HG02885 (cell line): ENCODE results near the gene BABAM2.

Experiments
- ATAC-seq: cut with Tn5 transposase; IDR thresholded peaks from one replicate; pipeline ENCODE4 v1.9.1; 2021; ENCODE audit warnings: mild to moderate bottlenecking; ENCODE audit not compliant: unreplicated experiment, poor library complexity

The BABAM2 gene

DNA sequence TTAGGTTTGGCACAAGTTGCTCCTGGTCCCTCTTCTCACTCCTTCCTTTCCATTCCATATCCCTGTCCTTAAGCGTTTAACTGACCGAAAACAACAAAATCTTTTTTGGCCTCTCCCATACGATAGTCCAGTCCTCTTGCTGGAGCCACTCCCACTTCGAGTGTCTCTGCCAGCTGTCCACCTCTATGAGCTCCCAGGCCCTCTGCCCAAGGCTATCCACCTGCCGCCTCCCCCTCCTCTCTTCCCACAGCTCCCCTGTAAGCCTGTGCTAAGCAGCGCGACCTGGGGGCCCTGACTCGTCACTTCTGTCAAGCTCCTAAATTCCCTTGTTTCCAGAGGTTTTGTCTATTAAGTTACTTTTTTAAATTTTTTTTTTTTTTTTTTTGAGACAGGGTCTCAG, 455.1 kb downstream of the BABAM2 start:
- ATAC-seq = no peak

DNA sequence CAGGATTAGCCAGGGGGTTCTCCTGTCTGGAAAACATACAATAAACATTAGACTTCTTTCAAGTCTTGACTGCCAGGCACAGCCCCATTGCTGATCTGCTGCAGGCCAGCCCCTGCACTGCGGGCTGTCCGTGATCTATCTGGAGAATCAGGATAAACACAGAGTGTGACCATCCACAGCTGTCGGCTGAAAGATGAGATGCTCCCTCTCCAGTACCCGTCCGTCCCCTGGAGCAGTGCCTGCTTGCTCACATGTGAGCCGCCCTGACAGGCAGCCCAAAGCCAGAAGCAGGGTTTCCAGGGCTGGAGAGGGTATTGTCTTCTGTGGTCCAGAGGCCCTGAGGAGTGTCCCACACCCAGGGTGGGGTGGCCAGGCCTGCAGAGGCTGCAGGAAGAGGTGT, 456.1 kb downstream of the BABAM2 start:
- ATAC-seq = no peak

DNA sequence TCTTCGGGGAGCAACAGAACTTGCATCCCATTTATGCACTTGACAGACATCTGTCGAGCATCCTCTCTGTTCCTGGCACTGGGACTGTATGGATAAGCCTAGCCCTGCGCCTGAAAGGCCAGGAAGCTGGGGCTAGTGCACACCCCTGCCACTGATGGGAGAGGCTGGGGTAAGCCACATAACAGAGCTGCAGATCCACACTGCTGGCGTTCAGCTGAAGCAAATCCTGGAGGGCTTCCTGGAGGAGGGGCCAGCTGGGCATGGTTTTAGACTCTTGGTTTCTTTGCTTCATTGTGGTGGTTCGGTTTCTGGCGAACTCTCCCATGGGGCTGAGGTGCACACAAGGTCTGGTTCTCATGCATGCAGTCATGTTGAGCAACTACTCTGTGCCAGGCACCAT, 456.7 kb downstream of the BABAM2 start:
- ATAC-seq = no peak

DNA sequence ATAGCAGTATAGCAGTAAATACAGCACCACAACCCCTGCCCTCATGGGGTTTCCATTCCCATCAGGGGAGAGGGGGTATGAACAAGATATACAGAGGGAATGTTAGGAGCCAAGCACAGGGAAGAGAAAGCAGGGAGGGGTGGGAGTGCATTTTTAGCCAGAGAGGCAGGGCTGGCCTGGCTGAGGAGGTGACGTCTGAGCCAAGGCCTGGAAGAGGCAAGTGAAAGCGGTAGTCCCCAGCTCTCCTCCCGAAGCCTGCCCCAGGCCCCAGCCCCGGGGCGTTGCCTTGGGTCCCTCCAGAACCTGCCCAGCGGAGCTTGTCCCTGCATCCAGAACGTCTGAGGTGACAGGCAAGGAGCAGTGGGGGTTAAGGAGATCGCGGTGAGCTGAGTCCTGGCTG, 457.1 kb downstream of the BABAM2 start:
- ATAC-seq = no peak

DNA sequence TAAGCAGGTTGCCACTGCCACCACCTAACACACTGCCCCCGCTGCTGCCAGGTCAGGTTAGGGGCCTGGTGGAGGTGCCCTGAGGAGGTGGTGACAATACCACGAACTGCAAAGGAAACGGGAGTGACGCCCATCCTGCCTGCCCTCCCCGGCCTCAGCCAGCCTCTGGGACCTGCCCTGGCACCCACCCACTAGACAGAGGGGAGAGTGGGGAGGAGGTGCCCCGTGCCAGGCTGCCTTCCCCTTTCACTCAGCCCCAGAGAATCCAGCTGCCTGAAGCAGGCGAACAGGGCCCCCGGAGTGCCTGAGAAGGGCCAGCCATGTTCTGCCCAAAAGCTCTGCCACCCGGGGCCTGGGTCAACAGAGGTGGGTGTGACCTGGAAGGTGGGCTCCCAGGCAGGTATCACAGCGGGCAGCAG, 457.6 kb downstream of the BABAM2 start:
- ATAC-seq = no peak

DNA sequence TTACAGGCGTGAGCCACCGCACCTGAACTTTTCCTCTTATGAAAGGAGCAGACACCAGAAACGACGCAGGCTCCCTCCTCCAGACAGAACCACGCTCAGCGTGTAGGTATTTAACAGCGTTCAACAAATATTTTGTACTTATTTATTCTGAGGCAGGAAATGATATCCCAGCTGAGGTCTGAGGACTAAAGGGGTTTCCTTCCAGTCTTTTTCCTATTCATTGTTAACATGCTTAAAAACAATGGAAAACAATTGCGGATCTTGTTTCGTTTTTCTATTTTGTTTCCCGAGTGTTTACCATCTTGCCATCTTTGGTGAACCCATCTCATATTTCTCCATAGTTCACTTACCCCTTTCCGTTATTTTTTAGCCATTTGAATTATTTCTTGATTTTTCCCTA, 458.4 kb downstream of the BABAM2 start:
- ATAC-seq = no peak

DNA sequence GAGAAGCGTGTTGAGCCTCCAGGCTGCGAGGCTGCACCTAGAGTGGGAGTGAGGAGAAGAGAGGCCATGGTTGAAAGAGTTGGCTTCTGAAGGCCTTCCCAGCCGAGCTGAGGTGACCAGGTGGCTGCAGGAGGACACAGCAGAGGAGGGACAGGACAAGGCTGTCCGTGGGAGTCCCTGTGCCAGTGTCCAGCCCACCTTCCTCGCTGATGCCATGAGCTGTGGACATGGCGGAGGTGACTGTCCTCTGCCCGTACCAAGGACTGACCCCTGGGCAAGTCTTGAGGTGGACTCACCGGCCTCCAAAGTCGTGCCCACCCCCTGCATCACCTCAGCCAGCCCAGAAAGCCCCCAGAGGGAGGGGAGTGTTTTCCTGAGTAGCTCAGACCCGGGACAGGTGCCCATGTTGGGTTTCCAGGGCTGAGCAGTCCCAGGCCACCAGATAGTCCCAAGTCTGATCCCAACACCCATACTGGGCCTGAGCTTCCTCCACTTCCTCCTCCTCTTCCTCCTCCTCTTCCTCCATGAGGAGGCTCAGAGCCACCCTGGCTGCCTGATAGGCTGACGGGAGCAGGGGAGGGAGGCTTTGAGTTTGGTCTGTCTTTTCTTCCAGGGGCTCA, 459.1 kb downstream of the BABAM2 start:
- no peak for ATAC-seq

DNA sequence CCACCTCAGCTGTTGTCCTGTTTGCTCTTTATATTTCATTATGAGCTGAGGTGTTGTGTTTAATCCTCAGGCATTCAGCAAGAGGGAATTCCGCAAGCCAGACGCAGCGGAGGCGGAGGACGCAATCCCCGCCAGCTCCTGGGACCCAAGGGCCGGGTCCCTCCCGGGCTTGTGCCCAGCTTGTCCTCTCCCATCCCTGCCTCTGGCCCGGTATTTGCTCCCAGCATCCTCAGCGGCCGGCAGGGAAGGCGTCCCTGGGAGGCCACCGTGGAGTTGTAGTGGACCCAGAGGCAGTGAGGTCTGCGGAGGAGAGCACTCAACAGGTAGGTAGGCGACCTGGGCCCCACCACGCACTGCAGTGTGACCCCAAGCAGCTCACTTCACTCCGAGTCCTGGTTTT, 459.7 kb downstream of the BABAM2 start:
- no peak for ATAC-seq

DNA sequence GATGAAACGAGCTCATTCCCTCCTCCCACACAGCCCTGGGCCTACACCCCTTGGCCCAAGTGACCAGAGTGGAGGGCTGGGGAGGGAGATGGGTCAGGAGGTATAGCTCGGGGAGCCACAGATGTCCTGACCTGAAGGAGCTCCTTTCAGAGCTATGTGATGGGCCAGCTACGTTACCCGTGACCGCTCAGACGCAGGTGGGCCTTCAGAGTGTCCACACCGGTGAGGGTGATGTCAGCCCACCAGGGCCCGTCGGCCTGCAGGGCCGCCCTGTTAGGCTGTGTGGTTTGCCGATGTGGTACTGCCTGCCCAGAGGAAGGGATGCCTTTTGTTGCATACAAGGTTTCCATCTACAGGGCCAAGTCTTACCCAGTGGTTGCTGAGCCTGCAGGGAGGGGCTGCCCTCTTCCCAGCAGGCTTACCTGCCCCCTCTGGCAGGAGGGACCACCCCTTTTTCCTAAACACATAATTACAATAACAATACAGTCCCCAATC, 460.3 kb downstream of the BABAM2 start:
- no peak for ATAC-seq

DNA sequence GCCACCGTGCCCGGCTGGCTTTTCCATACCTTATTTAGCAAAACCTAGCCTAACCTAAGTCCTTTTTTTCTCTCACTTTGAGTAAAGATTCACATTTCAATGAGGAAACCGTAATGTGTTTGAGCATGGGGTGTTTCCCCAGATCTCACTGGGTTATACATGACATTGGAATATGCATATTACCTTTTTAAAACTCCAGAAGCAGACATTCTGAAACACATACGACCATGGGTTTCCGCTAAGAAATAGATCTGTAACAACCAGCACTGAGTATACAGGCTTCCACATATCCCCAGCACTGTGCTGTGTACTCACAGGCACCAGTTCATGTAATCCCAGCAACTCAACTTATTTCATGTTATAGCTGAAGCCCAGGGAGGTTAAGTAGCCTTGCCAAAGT, 461.1 kb downstream of the BABAM2 start:
- no peak for ATAC-seq

DNA sequence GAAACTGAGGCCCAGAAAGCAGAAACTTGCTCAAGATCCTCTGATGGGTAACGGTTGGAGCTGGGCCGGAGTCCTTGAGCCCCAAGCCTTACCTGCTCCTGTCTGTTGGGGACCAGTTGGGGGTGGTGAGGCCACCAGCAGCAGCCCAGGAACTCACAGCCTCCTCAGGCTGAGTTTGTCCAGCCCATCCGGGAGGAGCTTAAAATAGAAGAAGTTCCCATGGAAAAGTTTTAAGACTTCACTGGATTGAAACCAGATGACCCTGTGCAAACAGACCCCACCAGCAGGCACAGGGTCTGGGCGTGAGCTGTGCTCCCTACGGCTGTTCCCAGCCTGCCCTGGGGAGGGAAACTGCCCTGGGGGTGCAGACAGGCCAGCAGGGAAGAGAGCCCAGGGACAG, 461.6 kb downstream of the BABAM2 start:
- ATAC-seq = no peak

DNA sequence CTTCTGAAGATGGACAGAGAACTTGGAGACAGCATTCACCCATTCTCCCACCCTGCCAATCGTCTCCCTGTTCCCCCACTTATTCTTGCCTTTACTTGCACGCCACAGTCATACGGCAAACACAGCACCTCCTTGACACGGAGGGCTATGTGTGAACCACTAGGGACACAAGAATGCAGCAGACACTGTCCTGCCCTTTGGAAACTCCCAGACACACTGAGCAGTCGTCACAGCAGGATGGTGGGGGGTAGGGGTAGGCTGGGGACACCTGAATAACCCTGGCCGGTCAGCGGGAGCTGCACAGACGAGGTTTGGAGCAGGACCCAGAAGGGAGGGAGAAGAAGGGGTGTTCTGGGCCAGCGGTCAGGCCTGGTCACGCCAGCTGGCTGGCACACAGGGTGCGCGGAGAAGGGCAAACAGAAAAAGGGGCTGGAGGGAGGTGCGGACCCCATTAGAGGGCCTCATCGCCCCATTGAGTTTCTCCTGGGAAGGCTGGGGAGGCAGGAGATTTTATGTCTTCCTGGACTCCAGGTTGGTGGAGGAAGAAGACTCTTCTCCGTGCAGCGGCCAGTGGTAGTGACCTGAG, 462.2 kb downstream of the BABAM2 start:
- ATAC-seq = no peak

DNA sequence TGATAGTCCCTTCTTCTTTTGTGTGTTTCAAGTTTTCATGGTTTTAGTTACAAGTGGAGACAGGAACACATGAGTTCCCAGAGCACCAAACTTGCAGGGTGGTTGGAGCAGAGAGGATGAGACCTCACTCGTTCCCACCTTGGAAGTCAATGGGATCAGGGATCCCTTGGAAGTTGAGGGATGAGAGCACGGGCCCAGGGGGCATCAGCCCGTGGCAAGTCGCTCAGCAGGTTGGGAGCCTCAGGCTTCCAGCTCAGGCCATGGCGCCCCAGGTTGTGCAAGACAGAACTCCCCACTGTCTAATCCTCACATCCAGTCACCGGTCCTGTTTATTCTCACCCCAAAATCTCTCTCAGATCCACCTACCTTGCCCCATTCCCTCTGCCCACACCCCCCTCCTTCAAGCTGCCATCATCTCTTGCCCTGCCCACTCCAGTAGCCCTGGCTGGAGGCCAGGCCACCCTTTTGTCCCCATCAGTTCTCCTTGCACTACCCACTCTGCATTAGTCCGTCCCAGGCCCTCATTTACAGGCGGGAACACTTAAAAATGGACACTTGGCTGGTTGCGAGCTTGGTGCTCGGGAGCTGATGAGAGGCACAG, 464.5 kb downstream of the BABAM2 start:
- no peak for ATAC-seq

DNA sequence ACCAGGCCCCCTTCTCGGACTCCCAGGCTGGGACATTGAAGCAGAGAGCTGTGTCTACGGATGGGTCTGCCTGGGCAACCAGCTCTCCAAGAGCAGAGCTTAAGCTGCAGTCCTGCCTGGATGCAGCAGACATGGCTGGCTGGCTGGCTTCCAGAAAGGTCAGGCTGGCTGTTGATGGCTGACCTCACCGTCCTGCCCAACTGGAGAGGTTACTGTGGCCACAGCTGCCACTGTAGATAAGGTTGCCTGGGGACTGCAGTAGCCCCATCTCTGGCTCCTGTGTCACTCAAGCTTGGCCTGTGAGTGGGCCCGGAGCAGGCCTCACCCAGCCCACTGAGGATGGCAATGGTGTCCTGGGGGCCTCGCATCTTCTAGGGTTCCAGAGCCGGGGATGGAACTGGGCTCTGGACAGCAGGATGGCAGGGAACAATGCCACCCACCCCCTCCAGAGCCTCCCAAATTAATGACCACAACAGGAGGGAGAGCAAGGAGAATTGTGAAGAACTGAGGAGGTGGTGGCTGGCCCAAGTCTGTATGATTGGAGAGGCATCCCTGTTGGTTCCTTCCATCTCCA, 465.1 kb downstream of the BABAM2 start:
- ATAC-seq = no peak

DNA sequence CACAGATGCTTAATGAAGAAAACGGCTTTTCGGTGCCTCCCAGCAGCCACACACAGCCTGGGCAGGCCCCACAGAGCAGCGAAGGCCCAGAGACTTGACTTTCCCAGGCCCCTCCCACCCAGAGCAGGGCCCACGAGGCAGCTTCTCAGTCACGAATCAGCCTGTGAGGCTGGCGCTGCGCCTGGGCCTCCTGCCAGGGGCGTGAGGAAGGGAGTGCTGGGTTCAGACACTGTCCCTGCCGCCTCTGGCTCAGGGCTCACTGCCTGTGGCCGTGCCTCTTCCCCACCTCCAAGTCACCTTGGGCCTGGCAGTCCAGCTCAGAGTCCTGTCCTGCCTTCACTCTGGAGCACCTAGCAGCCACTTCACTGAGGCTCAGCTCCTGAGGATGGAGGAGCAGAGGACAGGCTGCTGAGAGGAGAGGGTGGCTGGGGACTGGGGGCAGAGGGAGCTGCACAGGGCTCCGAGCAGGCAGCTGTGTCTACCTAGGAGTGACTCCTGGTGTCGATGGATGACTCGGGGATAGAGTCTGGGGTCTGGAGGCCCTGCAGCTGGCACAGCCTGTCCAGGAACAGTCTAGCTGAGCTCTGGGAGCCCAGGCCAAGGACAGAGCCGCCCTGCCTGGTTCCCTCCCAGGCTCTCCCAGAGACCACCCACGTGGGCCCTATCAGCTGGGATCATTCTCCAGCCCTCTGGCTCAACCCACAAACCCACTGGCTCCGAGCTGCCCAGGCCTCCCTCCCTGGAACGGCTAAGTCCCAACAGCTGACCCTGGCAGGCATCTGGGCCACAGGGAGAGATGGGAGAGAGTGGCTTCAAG, 465.8 kb downstream of the BABAM2 start:
- no peak for ATAC-seq

DNA sequence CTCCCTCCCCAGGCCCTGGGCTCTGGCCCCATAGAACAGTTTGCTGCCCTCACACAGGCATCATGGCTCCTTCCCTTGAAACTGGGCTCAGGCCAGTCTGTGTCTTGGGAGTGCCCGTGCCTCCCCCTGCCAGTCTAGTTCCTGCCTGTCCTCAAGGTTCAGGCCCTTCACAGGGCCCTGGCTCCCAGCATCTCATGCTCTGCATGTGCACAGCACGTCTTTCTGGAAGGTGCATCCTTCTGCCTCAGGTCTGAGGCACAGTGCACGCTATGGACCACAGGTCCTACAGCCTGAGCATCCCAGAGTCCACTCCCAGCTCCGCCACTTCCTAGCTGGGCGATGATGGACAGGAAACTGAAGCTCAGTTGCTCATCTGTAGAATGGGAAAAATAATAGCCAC, 466.5 kb downstream of the BABAM2 start:
- no peak for ATAC-seq

DNA sequence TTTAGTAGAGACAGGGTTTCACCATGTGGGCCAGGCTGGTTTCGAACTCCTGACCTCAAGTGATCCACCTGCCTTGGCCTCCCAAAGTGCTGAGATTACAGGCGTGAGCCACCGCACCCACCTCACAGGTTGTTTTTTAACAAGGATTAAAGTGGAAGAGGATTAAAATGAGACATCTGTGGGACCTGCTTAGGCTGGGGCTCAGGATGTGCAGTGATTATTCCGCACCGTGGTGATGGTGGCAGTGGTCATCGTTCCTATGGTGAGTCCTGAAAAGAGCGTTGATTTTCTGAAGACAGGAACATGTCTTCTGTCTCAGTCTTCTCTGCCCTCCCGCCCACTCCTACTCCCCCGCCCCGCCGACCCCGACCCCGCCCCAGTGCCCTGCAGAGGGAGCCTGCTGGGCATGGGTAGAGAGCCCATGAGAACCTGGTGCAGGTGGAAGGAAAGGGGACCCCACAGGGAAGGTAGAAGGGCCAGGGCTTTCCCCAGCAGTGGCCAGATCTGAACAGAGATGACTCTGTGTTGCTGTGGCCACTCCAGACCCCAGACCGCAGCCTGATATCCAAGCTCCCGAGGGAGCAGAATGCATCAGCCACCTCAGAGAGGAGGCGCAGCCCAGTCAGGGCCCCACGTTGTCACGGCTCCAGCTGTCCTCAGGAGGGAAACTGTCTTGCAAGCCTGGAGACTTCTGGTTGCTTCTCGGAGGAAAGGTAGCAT, 467.6 kb downstream of the BABAM2 start:
- ATAC-seq = no peak

DNA sequence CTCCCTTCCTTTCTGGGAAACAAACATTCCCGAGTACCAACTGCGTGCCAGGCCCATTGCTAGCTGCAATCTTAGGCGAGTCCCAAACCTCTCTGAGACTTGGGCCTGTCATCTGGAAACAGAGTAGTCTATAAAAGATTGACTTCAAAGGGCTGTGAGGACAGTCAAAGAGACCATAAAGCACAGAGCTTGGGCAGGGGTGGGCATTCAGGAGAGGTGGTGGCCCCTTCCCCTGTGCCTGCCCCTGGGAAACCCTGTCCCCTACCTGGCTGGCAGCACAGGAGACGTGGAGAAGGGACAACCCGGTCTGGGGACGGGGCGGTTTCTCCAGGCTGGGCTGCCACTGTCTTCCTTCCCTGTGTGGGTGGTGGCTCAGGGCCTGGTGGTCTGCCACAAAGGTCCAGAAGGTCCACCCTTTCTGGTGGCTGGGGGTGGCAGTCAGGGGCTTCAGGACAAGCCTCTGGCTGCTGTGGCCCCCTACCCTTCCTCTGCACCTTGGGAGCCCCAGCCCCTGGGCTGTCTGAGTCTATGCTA, 468.2 kb downstream of the BABAM2 start:
- peak; percentile 12 for ATAC-seq

DNA sequence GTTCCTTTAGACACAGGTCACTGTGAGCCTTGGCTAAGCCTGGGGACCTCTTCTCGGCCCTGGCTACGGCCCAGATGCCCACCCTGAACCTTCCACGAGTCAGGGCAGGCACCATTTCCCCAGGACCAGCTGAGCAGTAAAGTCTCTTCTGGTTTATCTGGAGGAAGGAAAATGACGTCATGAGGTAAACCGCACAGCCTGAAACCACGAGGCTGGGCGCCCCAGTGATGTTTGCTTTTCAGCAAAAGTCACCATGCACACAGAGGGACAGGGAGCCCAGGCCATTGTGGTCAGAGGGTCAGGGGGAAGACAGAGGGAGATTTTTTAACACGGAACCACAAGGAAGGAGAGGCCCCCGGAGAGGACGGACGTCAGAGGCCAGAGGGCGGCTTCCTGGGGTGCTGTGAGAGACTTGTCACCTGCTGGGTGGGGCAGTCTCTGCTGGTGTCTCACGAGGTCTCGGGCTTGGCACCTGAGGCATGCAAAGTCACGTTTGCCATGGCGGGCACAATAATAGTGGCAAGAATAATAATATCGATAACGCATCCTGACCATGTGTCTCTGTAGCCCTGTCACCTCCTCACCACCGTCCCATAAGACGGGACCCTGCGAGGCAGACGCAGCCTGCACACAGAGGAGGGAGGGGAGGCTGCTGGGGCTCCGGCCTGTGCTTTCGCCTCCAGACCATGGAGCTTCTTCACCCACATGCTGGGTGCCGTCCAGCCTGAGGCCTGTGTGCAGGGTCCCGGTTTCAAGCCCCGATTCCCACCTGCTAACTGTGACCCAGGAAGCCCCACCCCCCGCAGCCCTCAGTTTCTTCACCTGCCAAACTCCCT, 468.9 kb downstream of the BABAM2 start:
- ATAC-seq = peak; percentile 80
